PFSK-1 (cell line): Measurements from ENCODE around the gene LZTR1.

Experiments
- FOXP2 ChIP-seq: optimal IDR thresholded peaks from 2 replicates; pipeline ENCODE3; 2011; ENCODE audit warnings: borderline replicate concordance, control low read depth, inconsistent platforms; ENCODE audit not compliant: insufficient read depth; ENCODE audit errors: extremely low read length, extremely low read depth
- POLR2AphosphoS5 ChIP-seq: IDR thresholded peaks from 2 replicates; pipeline ENCODE4 v1.6.1; 2012; ENCODE audit warnings: low read depth, mild to moderate bottlenecking, control low read depth, low read length, moderate library complexity
- REST ChIP-seq, 2 experiments: IDR thresholded peaks; 2 replicates each; pipeline versions ENCODE4 v1.6.1 to v1.8.0; 2011 to 2012; ENCODE audit warnings: low read depth in 2 of 2, low read length in 2 of 2, control low read depth in 1 of 2, inconsistent platforms in 1 of 2, mild to moderate bottlenecking in 1 of 2, moderate library complexity in 1 of 2; ENCODE audit not compliant: insufficient read depth in 1 of 2
- SIN3A ChIP-seq: IDR thresholded peaks from 2 replicates; pipeline ENCODE4 v1.6.1; 2012; ENCODE audit warnings: mild to moderate bottlenecking, low read length, moderate library complexity, borderline replicate concordance; ENCODE audit not compliant: insufficient read depth
- TAF1 ChIP-seq: IDR thresholded peaks from 2 replicates; pipeline ENCODE4 v1.6.1; 2012; ENCODE audit warnings: low read length, control low read depth, borderline replicate concordance; ENCODE audit not compliant: insufficient read depth

The LZTR1 gene

GRCh38 chr22:21030032-21030431 is 47.9 kb downstream of the LZTR1 start:
- TF ChIP-seq SIN3A, result no peak
- TF ChIP-seq FOXP2, result no peak
- no peak for TF ChIP-seq REST (IDR thresholded peaks at IDR 0.05; ENCODE audit: insufficient read depth in 1 of 2, low read depth in 2 of 2, low read length in 2 of 2)
- no peak for TF ChIP-seq TAF1
- TF ChIP-seq POLR2AphosphoS5, result no peak

DNA sequence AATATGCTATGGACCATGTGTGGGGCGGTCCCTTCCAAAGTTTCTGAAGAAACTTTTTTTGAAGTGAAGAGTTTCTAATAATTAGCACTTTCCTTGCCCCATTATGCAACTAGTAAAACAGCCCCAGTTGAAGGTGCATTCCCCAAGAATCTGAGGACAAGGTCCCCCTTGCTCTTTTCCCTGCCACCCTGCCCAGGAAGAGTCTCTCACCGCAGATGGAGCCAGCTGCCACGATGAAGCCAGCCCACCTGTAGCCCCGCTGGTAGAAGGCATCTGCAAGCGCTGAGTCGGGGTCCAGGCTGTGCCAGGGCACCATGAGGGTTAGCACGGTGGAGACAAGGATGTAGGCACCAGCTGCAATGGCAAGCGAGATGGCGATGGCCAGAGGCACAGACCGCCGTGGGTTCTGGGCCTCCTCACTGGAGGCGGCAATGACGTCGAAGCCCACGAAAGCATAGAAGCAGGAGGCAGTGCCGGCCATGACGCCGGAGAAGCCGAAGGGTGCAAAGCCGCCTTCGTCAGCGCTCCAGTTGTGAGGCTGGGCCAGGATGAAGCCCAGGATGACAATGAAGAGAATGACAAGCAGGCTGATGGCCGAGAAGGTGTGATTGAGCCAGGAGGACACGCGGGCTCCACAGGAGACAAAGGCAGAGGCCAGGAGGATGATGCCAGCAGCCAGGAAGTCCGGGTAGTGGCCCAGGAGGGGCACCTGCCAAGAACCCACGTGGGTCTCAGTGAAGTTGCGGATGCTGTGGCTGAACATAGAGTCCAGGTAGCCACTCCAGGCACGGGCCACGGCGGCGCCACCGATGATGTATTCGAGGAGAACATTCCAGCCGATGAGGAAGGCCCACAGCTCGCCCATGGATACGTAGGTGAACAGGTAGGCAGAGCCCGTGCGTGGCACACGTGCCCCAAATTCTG is 48.8 kb downstream of the LZTR1 start:
- TF ChIP-seq SIN3A (no peak), POLR2AphosphoS5 (no peak), FOXP2 (no peak), REST (IDR thresholded peaks at IDR 0.05; ENCODE audit: insufficient read depth in 1 of 2, low read depth in 2 of 2, low read length in 2 of 2) (no peak)

GRCh38 chr22:21031545-21032036 is 49.5 kb downstream of the LZTR1 start:
- TF ChIP-seq TAF1 (no peak), REST (IDR thresholded peaks at IDR 0.05; ENCODE audit: insufficient read depth in 1 of 2, low read depth in 2 of 2, low read length in 2 of 2) (no peak), FOXP2 (no peak), POLR2AphosphoS5 (no peak), SIN3A (no peak)

DNA sequence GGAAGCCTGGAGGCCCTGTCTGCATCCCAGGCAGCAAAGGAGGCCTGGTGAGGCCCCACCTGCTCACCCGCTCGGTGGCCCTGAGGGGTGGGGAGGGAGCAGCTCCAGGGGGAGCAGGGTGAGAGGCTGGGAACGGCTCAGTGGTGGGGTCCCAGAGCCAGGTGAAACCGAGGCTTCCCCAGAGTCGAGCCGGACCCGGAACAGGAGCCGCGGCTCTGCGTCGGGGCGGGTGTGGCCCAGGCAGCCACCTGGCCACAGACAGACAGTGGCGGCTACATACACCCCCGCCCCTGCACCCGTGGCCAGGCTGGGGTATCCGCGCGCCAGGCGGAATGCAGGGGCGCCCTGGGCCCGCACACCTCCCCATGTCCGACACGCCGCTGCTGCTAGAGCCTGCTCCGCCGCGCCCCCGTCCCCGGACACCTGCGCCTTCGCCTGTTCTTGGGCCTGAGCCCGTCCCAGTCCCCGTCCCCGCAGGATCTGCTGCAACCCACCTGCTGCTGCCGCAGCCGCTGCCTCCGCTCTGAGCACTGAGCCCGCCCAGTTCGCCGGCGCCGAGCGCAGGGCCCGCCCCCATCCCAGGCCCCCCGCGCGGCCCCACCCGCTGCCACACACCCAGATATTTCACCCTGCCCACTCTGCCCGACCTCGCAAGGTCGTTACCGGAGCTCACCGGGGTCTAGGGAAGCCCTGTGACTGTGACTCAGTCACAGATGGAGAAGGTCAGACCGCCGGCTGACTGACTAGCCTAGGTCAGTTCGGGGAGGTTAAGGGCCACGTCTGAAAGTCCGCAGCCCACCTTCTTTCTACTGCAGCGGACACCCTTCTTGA is 50.2 kb downstream of the LZTR1 start, which contains the start of gene SLC7A4:
SLC7A4 (minus strand) TSS at position 525 of the 831 bp plus-strand sequence. CDS start 749 bp downstream, outside the sequence.
- no peak for TF ChIP-seq FOXP2
- no peak for TF ChIP-seq POLR2AphosphoS5
- TF ChIP-seq SIN3A, result no peak
- TF ChIP-seq REST (IDR thresholded peaks at IDR 0.05; ENCODE audit: insufficient read depth in 1 of 2, low read depth in 2 of 2, low read length in 2 of 2), result no peak
- TF ChIP-seq TAF1, result no peak
